Brain microvascular endothelial cell (primary cell): ENCODE results near the gene IMMP2L.

Source experiments
- DNase-seq: peaks from one replicate; pipeline ENCODE4 v3.0.0-alpha.2; 2020
- H3K27ac ChIP-seq: fragments of 250-450 bp; sonication (Bioruptor Pico); 2 replicates; pipeline ENCODE4 v1.5.1; 2020; ENCODE audit warnings: mild to moderate bottlenecking, moderate library complexity
- H3K27me3 ChIP-seq: fragments of 250-450 bp; sonication (Bioruptor Pico); replicated peaks from 2 replicates; pipeline ENCODE4 v1.5.1; 2020; ENCODE audit warnings: mild to moderate bottlenecking
- H3K36me3 ChIP-seq: fragments of 250-450 bp; sonication (Bioruptor Pico); replicated peaks from 2 replicates; pipeline ENCODE4 v1.5.1; 2020; ENCODE audit warnings: mild to moderate bottlenecking
- H3K4me3 ChIP-seq: 2 replicates; pipeline ENCODE4 v1.5.1; 2011; ENCODE audit warnings: low read depth, mild to moderate bottlenecking, control low read depth, low read length, moderate library complexity
- CTCF ChIP-seq: IDR thresholded peaks from 2 replicates; pipeline ENCODE4 v1.5.1; 2011; ENCODE audit warnings: low read depth, mild to moderate bottlenecking, moderate library complexity, low read length, control low read depth, inconsistent platforms; ENCODE audit errors: missing control alignments
- in situ Hi-C: cut with HindIII; loops from 2 replicates; pipeline ENCODE4 v1.10.0; 2017; ENCODE audit warnings: low sequenced_read_pairs, low pct_ligation_motif_present

Gene IMMP2L

GRCh38 chr7:110914263-110914662 is 648.0 kb downstream of the IMMP2L start:
- no peak overlapping the region for H3K4me3 ChIP-seq
- no peaks in the 10 kb centered on the region for H3K36me3 ChIP-seq
- H3K27ac ChIP-seq: no peak overlapping the region
- no peaks in the 10 kb centered on the region for H3K27me3 ChIP-seq
- TF ChIP-seq CTCF: no peak
- in situ Hi-C loops: no loop called here
- no peak for DNase-seq

GRCh38 chr7:110911632-110912031 is 650.7 kb downstream of the IMMP2L start:
- in situ Hi-C loops: no loop called here
- Histone ChIP-seq H3K36me3 (no peaks in the 10 kb centered on the region), H3K4me3 (no peak overlapping the region), H3K27me3 (no peaks in the 10 kb centered on the region), H3K27ac (no peak overlapping the region)
- no peak for DNase-seq
- TF ChIP-seq CTCF: no peak

- in situ Hi-C loops: no loop called here
- H3K27me3 ChIP-seq: no peaks in the 10 kb centered on the region
- TF ChIP-seq CTCF: no peak
- no peaks in the 10 kb centered on the region for H3K36me3 ChIP-seq
- peak; percentile 4 for DNase-seq
- H3K4me3 ChIP-seq: no peak overlapping the region
- no peak overlapping the region for H3K27ac ChIP-seq
Observed at GRCh38 chr7:110909117-110909516, 653.2 kb downstream of the IMMP2L start.

- DNase-seq: no peak
- Histone ChIP-seq H3K27me3 (no peaks in the 10 kb centered on the region), H3K27ac (no peak overlapping the region), H3K4me3 (no peak overlapping the region), H3K36me3 (no peaks in the 10 kb centered on the region)
- in situ Hi-C loops: no loop called here
- no peak for TF ChIP-seq CTCF
Observed at GRCh38 chr7:110905773-110906566, 656.3 kb downstream of the IMMP2L start.

- H3K27ac ChIP-seq: no peak overlapping the region
- in situ Hi-C loops: no loop called here
- H3K36me3 ChIP-seq: no peaks in the 10 kb centered on the region
- no peak for TF ChIP-seq CTCF
- H3K27me3 ChIP-seq: no peaks in the 10 kb centered on the region
- no peak overlapping the region for H3K4me3 ChIP-seq
- no peak for DNase-seq
Observed at GRCh38 chr7:110898516-110898915, 663.8 kb downstream of the IMMP2L start.

GRCh38 chr7:110897538-110897937 is 664.8 kb downstream of the IMMP2L start:
- Histone ChIP-seq H3K36me3 (no peaks in the 10 kb centered on the region), H3K4me3 (no peak overlapping the region), H3K27me3 (no peaks in the 10 kb centered on the region), H3K27ac (no peak overlapping the region)
- no peak for TF ChIP-seq CTCF
- no peak for DNase-seq
- in situ Hi-C loops: no loop called here
